Brain pericyte (primary cell): Measurements from ENCODE around the gene CYSLTR1.
"Not testable (repeated sequence)": the region's sequence is repeated elsewhere in the genome, so short reads cannot be mapped to it uniquely, and the experiment has no call there.

Source experiments
- DNase-seq: peaks from one replicate; pipeline ENCODE4 v3.0.0-alpha.2; 2012; ENCODE audit warnings: low read depth, low spot score

The CYSLTR1 gene

GRCh38 chrX:78327370-78328086 is at the start of gene CYSLTR1:
Gene CYSLTR1 (minus strand): TSS chrX:78327611. CDS start chrX:78273746, 53,865 bp downstream.
- no peak for DNase-seq

- DNase-seq = no peak
Measured at GRCh38 chrX:78377186-78377585, 49.8 kb upstream of the CYSLTR1 start.

GRCh38 chrX:78375894-78376293 is 48.5 kb upstream of the CYSLTR1 start:
- no peak for DNase-seq

GRCh38 chrX:78366576-78366975 is 39.2 kb upstream of the CYSLTR1 start:
- no peak for DNase-seq

- DNase-seq = no peak
Measured at GRCh38 chrX:78357342-78358055, 30.1 kb upstream of the CYSLTR1 start.

- peak; percentile 38 for DNase-seq
Measured at GRCh38 chrX:78333521-78333920, 6.1 kb upstream of the CYSLTR1 start.

- no peak for DNase-seq
Measured at GRCh38 chrX:78331708-78332107, 4.3 kb upstream of the CYSLTR1 start.

- no peak for DNase-seq
Measured at GRCh38 chrX:78330540-78330939, 3.1 kb upstream of the CYSLTR1 start.

- DNase-seq = no peak
Measured at GRCh38 chrX:78330068-78330467, 2.7 kb upstream of the CYSLTR1 start.

- no peak for DNase-seq
Measured at GRCh38 chrX:78329486-78329885, 2.1 kb upstream of the CYSLTR1 start.

- DNase-seq = no peak
Measured at GRCh38 chrX:78326401-78326800, 1.0 kb downstream of the CYSLTR1 start.

GRCh38 chrX:78322863-78323262 is 4.5 kb downstream of the CYSLTR1 start:
- no peak for DNase-seq

GRCh38 chrX:78321809-78322208 is 5.6 kb downstream of the CYSLTR1 start:
- DNase-seq = no peak

- DNase-seq = no peak
Measured at GRCh38 chrX:78316265-78316664, 11.1 kb downstream of the CYSLTR1 start.

- DNase-seq = no peak
Measured at GRCh38 chrX:78315745-78316144, 11.7 kb downstream of the CYSLTR1 start.

- DNase-seq = no peak
Measured at GRCh38 chrX:78314561-78314960, 12.8 kb downstream of the CYSLTR1 start.

GRCh38 chrX:78313526-78313925 is 13.9 kb downstream of the CYSLTR1 start:
- no peak for DNase-seq

GRCh38 chrX:78307665-78308064 is 19.7 kb downstream of the CYSLTR1 start:
- DNase-seq = no peak

- no peak for DNase-seq
Measured at GRCh38 chrX:78303086-78303485, 24.3 kb downstream of the CYSLTR1 start.

GRCh38 chrX:78300933-78301332 is 26.5 kb downstream of the CYSLTR1 start:
- DNase-seq = not testable (repeated sequence)

- DNase-seq = no peak
Measured at GRCh38 chrX:78283511-78283910, 43.9 kb downstream of the CYSLTR1 start.

GRCh38 chrX:78237127-78237526 is 90.3 kb downstream of the CYSLTR1 start:
- DNase-seq = no peak

- not testable (repeated sequence) for DNase-seq
Measured at GRCh38 chrX:78226047-78226446, 101.4 kb downstream of the CYSLTR1 start.
